Measurements from ENCODE around the gene PDE9A. TPM values are rescaled to one million over a fixed set of nuclear protein-coding genes. Genes with fewer than 3 reads are reported as not detected.

Gene PDE9A
- total and polyA plus RNA-seq, 2 of the 4 experiments (the other 2 are of a cell fraction) = 0.89 to 0.90 TPM

DNA sequence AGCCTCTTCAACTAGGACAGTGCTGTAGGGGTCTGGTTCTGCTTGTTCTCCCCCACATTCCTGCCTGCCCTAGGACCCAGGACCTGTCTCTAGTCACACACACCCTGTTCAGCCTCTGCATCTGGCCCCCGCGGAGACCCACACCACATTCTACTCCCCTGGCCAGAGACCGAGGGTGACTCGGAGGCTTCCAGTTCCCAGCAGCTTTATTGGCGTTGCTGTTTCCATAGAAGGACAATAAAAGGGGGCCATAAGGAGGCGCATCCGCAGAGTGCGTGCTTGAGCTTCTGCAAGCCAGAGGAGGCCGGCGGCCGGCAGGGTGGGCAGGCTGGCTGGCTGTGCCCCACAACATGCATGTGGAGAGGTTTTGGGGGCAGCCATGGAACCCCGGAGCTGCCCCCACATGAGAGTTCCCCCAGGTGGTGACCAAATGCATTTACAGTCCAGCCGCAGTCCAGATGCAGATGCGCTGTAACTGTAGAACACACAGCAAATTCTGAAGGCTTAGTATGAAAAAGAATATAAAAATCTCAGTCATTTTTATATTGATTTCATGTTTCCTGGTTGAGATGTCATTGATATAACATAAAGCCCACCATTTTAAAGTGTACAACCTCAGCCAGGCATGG, 52.4 kb downstream of the PDE9A start:
- Histone ChIP-seq H3K4me1 (ENCODE audit: control insufficient read depth, insufficient read depth, low read length) (no peaks in the 10 kb centered on the region), H3K18ac (ENCODE audit: low read depth, low read length) (no peak overlapping the region), H3K9me1 (ENCODE audit: insufficient read depth, low read length) (no peaks in the 10 kb centered on the region), H4K5ac (ENCODE audit: low read depth, low read length) (no peak overlapping the region), H2BK15ac (ENCODE audit: low read depth, low read length) (no peak overlapping the region), H2AK9ac (replicated peaks; ENCODE audit: low read depth, low read length, poor library complexity) (no peak overlapping the region), H4K20me1 (ENCODE audit: insufficient read depth, low read length) (no peaks in the 10 kb centered on the region), H4K91ac (ENCODE audit: insufficient read depth, low read depth, low read length) (no peak overlapping the region), H2AK5ac (ENCODE audit: low read depth, low read length) (no peak overlapping the region), H4K8ac (ENCODE audit: low read depth in 2 of 2, low read length in 2 of 2) (no peak overlapping the region), H3K79me1 (ENCODE audit: low read depth in 1 of 2, low read length in 2 of 2) (no peaks in the 10 kb centered on the region), H2BK20ac (ENCODE audit: low read depth, low read length) (no peak overlapping the region), H2AFZ (replicated peaks; ENCODE audit: low read length, poor library complexity) (no peak overlapping the region), H3K4me3 (ENCODE audit: insufficient read depth, low read depth, low read length) (no peak overlapping the region), H3K4ac (ENCODE audit: low read depth, low read length) (no peak overlapping the region), H3K27me3 (ENCODE audit: control insufficient read depth, insufficient read depth, low read length) (no peaks in the 10 kb centered on the region), H3K27ac (ENCODE audit: insufficient read depth, low read length) (no peak overlapping the region), H3K9ac (ENCODE audit: low read depth, low read length) (no peak overlapping the region), H3K56ac (ENCODE audit: extremely low read depth, insufficient read depth, low read length) (no peak overlapping the region), H3K36me3 (ENCODE audit: control insufficient read depth, insufficient read depth, low read length) (no peaks in the 10 kb centered on the region), H3K14ac (replicated peaks; ENCODE audit: low read depth, low read length) (no peak overlapping the region), H3K23ac (ENCODE audit: low read depth, low read length) (no peak overlapping the region), H2BK5ac (ENCODE audit: low read depth, low read length, poor library complexity, severe bottlenecking) (no peak overlapping the region), H3K4me2 (ENCODE audit: low read depth, low read length) (no peak overlapping the region), H2BK120ac (ENCODE audit: low read depth, low read length) (no peak overlapping the region), H3K9me3 (ENCODE audit: control insufficient read depth, insufficient read depth, low read length) (peaks cover 1% of the 10 kb centered on the region; the same call in 1 of the 2 replicates)
- no TSS peak for BruUV-seq (replicated peaks)
- CTCF ChIA-PET = no interaction called here
- TF ChIP-seq BHLHE40 (IDR thresholded peaks at IDR 0.05; ENCODE audit: low read depth, low read length) (no peak), MAZ (IDR thresholded peaks at IDR 0.05; ENCODE audit: borderline replicate concordance, low read depth, low read length) (no peak), RCOR1 (IDR thresholded peaks at IDR 0.05; ENCODE audit: insufficient replicate concordance, low read length) (no peak), POLR2A (IDR thresholded peaks at IDR 0.05; ENCODE audit: low read depth, low read length) (no peak), NFE2L2 (IDR thresholded peaks at IDR 0.05; ENCODE audit: low read depth, low read length) (no peak), RAD21 (IDR thresholded peaks at IDR 0.05; ENCODE audit: low read length) (no peak), FOS (IDR thresholded peaks at IDR 0.05; ENCODE audit: low read depth, low read length) (no peak), RFX5 (IDR thresholded peaks at IDR 0.05; ENCODE audit: low read depth, low read length) (no peak), SMC3 (IDR thresholded peaks at IDR 0.05; ENCODE audit: low read depth, low read length) (no peak)
- TF ChIP-seq, protein P1, sequence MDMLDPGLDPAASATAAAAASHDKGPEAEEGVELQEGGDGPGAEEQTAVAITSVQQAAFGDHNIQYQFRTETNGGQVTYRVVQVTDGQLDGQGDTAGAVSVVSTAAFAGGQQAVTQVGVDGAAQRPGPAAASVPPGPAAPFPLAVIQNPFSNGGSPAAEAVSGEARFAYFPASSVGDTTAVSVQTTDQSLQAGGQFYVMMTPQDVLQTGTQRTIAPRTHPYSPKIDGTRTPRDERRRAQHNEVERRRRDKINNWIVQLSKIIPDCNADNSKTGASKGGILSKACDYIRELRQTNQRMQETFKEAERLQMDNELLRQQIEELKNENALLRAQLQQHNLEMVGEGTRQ (IDR thresholded peaks at IDR 0.05; ENCODE audit: low read depth, low read length) = no peak
- TF ChIP-seq, protein P2, sequence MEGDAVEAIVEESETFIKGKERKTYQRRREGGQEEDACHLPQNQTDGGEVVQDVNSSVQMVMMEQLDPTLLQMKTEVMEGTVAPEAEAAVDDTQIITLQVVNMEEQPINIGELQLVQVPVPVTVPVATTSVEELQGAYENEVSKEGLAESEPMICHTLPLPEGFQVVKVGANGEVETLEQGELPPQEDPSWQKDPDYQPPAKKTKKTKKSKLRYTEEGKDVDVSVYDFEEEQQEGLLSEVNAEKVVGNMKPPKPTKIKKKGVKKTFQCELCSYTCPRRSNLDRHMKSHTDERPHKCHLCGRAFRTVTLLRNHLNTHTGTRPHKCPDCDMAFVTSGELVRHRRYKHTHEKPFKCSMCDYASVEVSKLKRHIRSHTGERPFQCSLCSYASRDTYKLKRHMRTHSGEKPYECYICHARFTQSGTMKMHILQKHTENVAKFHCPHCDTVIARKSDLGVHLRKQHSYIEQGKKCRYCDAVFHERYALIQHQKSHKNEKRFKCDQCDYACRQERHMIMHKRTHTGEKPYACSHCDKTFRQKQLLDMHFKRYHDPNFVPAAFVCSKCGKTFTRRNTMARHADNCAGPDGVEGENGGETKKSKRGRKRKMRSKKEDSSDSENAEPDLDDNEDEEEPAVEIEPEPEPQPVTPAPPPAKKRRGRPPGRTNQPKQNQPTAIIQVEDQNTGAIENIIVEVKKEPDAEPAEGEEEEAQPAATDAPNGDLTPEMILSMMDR (conservative IDR thresholded peaks at IDR 0.05; ENCODE audit: low read depth, low read length) = no peak
- 81% methylated on average over 5 of the region's 14 CpGs; no CpG with 5 or more reads in 1 of the 2 experiments for WGBS, 2 experiments (ENCODE audit: extremely low coverage in 2 of 2, insufficient read length in 1 of 2)
- ATAC-seq (ENCODE audit: low read depth) (no peak), DNase-seq (no peak)
- POLR2A ChIA-PET (ENCODE audit: unreplicated experiment) = no interaction called here
- in situ Hi-C loops (cut with MboI; ENCODE audit: low sequenced_read_pairs) (no loop called here), dilution Hi-C loops (cut with HindIII; ENCODE audit: low sequenced_read_pairs, unreplicated experiment) (no loop called here), intact Hi-C loops (cut with micrococcal nuclease) (no loop called here)
